ENCODE measurements around the gene GSKIP.
"Not testable (repeated sequence)": the region's sequence is repeated elsewhere in the genome, so short reads cannot be mapped to it uniquely, and the experiment has no call there.

The GSKIP gene, protein sequence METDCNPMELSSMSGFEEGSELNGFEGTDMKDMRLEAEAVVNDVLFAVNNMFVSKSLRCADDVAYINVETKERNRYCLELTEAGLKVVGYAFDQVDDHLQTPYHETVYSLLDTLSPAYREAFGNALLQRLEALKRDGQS

DNA sequence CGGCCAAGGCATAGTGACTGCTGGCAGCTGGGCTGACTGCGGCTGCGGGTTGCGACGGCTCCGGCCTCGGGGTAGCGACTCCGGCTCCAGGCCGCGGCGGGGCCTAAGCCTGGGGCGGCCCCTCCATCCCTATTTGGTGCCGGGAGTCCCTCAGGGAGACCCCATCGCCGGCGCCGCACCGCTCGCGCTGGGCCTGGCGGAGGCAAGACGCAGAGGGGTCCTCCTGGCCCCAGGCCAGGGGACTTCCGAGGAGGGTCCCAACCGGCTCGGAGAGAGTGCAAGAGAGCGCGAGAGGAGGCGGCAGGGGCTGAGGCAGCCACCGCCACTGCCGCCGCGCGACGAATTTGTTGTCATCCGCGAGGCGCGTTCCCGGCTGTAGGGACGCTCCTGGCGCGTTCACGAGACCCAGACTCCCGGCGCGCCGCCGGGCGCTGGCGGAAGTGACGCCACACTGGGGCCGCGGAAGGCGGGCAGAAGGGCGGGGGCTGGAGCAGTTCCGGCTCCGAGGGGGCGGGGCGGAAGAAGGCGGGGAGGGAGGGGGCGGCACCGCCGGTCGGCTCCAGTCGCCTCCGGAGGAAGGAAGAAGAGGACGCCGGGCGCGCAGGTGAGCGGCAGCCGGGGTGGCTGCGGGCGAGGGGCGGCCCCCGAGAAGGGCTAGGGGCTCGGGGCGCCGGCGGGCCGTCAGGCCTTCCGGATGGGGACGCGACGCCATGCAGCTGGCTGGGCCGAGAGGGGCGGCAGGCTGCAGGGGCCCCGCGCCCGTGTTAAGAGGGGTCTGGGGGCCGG, at the start of gene GSKIP, which contains the start of gene ATG2B:
GSKIP (plus strand) TSS at position 562 of the 786 bp plus-strand sequence. CDS start 18,722 bp downstream, outside the sequence.
ATG2B (minus strand) TSS at position 377 of the 786 bp plus-strand sequence; CDS start at position 12, 365 bp downstream.
- peak; percentile 97 for DNase-seq (ENCODE audit: low spot score)

DNA sequence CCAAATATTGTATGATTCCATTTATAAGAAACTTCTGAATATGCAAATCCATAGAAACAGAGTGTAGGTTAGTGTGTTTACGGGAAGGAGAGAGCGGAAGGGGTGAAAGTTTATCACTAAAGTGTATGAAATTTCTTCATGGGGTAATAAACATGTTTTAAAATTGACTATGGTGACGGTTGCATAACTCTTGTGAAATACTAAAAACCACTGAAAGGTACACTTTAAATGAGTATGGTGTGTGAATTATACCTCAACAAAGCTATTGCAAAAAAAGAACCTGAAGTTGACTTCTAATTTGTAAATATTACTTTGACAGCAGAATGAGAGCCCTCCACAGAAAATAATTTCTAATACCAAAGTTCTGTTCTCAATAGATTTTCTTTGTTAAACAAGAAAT, 47.2 kb upstream of the GSKIP start:
- no peak for DNase-seq (ENCODE audit: low spot score)

DNA sequence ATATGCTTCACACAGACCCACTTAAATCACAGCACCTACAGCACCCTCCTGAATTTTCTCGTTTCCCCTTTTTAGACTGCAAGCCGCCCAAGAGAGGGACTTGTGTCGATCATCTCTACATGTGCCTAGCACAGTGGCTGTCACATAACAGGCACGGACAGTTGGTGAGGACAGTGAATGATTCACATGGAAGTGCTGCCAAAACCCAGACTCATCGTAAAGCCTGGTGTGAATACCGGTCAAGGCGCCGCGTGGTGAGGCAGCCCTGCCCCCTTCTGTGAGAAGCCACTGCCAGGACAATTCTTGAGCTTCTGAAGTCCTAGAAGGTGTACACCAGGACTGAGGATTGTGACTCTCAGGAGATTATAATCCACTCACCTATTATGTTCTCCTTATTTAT, 44.5 kb upstream of the GSKIP start:
- no peak for DNase-seq (ENCODE audit: low spot score)

DNA sequence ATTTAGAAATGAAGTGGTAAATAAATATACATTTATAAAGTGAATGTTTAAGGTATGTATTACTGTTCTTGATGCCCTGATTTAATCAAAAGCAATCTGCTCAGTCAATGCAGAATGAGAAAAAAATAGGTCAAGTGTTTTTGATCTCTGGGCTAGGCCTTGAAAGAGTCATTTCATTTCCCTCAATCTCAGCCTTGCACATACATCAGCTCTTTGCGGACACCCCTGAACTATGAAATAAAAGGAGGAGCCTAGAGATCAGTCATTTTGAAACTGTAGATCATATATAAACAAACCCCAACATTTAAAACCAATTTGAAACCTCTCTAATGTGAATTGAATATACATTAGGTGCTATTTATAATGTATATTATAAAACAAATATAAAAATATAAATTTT, 42.7 kb upstream of the GSKIP start:
- no peak for DNase-seq (ENCODE audit: low spot score)

DNA sequence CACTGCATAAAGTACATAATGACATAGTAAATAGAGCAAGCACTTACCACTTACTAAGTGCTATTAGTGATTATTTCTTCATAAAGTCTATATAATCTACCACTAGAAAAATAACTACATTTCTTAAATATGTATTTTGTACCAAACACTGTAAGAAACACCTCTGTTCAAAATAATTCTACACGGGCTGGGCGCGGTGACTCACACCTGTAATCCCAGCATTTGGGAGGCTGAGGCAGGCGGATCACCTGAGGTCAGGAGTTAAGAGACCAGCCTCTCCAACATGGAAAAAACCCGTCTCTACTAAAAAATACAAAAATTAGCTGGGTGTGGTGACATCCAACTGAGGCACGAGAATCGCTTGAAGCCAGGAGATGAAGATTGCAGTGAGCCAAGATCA, 39.1 kb upstream of the GSKIP start:
- DNase-seq (ENCODE audit: low spot score), result no peak

DNA sequence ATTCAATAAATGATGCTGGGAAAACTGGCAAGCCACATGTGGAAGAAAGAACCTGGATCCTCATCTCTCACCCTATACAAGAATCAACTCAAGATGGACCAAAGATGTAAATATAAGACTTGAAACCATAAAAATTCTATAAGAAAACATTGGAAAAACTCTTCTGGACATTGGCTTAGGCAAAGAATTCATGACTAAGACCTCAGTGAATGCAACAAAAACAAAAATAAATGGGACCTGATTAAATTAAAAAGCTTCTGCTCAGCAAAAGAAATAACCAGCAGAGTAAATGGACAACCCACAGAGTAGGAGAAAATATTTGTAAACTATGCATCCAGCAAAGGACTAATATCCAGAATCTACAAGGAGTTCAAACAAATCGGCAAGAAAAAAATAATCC, 24.8 kb upstream of the GSKIP start:
- DNase-seq (ENCODE audit: low spot score), result no peak

DNA sequence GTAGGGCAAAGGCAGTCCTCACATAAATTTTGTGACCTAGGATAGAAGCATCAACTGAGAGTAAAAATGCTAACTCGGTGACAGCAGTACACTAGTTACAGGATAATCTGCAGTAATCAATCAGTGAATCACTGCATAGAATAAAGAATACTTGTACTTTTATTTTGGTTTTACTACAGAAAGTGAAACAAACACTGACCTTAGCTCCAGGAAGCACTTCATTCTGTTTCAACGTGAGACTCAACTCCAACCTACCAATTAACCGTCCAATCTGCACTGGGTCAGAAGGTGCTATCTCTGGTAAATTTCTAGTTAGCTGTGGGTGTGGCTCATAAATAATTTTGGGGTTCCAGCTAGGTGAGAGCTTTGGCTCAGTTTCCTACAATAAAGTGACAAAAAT, 22.0 kb upstream of the GSKIP start:
- no peak for DNase-seq (ENCODE audit: low spot score)

DNA sequence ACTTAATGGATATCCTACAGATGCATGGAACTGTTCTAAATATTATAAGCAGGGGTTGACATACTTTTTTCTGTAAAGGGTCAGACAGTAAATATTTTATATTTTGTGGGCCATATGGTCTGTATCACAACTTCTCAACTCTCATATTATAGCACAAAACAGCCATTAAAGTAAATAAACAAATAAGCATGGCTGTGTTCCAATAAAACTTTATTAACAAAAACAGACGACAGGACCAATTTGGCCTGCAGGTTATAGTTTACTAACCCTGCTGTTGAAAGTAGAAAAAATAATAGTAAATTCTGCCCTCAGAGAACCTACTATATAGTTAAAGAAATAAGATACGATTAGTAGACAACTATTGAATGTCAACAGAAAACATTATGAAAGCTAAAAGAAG, 17.7 kb upstream of the GSKIP start:
- DNase-seq (ENCODE audit: low spot score), result no peak

DNA sequence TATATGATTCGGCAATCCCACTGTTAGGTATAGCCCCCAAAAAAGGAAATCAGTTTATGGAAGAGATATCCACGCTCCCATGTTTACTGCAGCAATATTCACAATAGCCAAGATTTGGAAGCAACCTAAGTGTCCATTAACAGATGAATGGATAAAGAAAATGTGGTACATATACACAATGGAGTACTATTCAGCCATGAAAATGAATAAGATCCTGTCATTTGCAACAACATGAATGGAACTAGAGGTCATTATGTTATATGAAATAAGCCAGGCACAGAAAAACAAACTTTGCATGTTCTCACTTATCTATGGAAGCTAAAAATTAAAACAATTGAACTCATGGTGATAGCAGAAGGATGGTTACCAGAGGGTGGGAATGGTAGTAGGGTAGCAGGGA, 15.4 kb upstream of the GSKIP start:
- DNase-seq (ENCODE audit: low spot score), result not testable (repeated sequence)

DNA sequence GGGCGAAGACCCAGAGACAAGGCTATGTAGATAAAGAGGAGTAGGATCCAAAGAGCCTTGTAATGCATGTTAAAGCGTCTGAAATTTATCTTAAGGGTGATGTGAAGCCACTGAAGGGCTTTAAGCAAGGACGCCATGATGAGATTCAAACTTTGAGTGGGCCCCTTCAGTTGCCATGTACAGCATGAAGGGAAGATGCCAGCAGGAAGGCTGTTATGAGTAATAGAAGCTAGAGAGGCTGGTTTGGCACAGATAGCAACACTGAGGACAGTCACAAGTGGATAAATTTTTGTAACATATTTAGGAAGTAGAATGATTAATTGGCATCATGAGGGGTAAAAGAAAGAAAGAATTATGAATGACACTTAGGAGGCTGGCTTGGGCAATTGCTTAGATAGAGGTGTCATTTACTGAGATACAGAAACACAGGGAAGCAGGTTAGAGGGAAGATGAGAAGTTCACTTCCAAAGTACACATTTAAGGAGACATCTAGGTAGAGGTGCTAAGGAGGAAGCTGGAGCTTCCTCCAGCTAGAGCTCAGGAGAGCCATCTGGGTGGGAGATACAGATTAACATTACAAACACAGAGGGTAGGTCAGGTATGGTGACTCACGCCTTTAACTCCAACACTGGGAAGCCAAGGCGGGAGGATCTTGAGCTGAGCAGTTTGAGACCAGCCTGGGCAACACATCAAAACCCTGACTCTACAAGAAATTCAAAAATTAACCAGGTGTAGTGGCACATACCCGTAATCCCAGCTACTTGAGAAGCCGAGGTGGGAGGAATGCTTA, 13.8 kb upstream of the GSKIP start:
- no peak for DNase-seq (ENCODE audit: low spot score)

DNA sequence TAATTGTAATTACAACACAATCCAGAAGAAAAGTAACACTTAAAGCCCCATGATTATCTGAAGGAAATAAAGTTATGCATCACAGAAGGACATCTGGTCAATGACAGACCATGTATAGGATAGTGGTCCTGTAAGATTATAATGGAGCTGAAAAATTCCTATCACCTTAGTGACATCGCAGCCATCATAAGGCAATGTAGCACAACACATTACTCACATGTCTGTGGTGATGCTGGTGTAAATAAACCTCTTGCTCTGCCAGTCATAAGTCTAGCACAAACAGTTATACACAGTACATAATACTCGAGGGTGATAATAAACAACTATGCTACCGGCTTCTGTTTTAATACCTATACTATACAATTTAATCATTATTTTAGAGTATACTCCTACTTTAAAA, 11.3 kb upstream of the GSKIP start:
- DNase-seq (ENCODE audit: low spot score), result no peak

DNA sequence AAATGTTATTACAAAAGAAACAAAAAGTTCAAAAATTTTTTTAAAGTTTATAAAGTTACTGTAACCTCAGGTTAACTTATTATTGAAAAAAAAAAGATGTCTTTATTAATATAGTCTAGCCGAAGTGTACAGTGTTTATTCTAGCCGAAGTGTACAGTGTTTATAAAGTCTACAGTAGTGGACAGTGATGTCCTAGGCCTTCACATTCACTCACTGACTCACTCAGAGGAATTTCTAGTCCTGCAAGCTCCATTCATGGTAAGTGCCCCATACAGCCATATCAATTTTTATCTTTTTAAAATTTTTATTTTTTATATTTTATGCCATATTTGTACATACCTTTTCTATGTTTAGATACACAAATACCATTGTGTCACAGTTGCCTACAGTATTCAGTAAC, 10.6 kb upstream of the GSKIP start:
- no peak for DNase-seq (ENCODE audit: low spot score)

DNA sequence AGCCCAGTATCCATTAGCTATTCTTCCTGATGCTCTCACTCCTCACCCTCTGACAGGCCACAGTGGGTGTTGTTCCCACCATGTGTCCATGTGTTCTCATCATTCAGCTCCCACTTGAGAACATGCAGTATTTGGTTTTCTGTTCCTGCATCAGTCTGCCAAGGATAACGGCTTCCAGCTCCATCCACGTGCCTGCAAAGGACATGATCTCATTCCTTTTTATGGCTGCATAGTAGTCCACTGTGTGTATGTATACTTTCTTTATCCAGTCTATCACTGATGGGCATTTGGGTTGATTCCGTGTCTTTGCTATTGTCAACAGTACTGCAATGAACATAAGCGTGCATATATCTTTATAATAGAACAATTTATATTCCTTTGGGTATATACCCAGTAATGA, 9.1 kb upstream of the GSKIP start:
- no peak for DNase-seq (ENCODE audit: low spot score)

DNA sequence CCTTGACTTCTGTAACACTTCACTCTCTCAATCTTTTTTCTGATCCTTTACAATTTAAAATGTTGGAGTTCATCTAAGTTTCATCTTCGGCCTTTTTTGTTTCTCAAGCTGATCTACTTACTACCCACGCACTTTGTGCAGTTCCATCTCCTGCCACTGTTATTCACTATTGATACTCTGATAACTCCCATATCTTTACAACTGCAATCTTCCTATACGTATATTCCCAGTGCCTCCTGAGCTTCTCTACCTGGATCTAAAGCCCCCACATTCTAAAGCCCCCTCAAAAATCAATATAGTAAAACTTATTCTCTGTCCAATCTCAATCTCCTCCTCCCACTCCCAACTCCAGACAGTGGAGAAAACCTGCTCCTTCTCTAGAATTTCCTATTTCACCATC, 6.1 kb upstream of the GSKIP start:
- no peak for DNase-seq (ENCODE audit: low spot score)

DNA sequence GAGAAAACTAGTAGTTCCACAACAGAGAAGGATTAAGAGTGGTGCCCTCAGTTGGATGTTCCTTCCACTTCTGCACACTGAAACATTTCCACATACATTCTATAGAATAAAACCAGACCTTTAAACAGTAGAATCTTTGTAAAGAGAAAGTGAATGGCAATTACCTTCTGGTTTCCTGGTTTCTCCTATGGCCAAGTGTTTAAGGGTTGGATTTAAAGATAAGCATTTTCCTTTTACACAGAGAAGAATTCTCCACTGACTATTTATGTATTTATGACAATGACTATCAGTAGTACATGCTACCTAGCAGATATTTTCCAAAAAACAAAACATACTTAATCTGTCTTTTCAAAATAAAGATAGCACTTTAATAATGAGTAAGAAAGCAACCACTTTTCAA, 3.4 kb upstream of the GSKIP start:
- DNase-seq (ENCODE audit: low spot score), result no peak

DNA sequence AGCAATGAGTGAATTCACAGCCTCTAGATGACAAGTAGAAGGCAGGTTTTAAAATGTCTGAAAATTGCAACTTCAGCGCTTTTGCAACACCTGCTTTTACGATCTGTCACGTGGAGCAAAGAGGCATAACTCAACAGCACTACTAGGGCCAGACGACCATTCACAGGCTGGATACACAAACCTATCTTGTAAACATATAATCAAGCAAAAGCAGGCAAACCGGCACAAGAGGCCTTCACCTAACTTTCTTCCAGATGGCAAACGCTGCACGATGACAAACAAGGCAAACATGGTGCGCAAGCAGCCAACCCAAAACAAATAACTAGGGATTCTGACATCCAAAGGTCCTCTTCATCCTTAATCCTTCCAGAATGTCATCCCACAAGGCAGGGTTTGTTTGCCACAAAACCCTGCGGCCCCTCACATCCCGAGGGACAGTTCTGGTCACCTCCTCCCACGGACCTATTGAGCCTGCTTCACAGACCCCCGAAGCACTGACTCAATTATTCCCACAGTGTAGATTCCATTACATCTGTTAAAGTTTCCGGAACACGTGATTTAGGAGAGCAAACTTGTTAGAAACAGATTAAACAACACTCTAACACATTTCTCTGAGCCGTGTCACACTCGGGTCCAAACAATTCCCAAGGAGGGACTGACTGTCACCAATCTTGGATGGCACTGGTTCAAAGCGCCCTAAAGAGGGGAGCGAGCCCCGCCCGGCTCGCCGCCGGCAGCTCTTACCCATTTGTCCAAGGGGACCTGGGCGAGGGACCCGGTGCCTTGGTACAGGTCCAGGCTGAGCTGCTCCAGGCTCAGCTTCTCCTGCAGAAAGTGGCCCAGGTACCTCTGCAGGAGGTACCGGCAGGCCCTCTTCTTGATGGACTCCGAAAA, 1.0 kb upstream of the GSKIP start:
- peak; percentile 31 for DNase-seq (ENCODE audit: low spot score)

DNA sequence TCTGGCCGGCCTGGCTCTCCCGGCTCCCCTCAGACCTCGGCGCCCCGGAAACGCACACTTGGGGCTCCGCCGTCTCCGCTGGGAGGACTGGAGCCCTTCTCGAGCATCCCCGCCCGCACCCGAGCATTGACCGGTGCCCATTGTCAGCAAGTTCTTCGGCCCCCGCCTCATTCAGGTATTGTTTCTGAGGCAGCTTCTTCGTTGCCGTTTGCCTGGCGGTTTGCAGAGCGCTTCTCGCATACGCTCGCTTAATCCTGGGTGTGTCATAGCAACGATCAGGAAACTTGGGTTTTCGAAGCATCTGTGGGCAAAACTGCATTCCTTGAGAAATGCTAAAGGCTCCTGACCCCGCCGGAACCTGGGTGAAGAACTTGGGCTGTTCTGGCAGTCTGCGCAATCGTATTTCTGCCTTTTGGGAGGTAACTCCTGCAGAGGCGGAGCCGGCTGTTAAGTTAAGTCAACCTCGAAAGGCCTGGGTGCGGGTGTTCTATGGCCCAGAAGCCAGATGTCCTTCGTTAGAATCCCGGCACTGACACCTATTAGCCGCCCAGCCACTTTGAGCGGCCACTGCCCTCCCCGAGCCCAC, 518 bp downstream of the GSKIP start:
- peak; percentile 47 for DNase-seq (ENCODE audit: low spot score)

DNA sequence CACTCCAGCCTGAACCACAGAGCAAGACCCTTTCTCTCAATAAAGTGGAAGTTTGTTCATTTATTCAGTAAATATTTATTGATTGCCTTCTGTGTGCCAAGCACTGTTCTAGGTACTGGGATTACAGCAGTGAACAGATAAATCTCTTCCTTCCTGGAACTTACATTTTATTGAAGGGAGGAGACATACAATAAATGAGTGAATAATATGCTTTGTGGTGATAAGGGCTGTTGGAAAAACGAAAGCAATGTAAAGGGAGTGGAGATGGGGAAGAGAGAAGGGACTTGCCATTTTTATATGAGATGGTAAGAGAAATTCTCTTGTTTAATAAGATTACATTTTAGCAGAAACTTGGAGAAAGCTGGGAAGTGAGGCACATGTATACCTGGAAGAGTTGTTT, 1.6 kb downstream of the GSKIP start:
- DNase-seq (ENCODE audit: low spot score), result no peak

DNA sequence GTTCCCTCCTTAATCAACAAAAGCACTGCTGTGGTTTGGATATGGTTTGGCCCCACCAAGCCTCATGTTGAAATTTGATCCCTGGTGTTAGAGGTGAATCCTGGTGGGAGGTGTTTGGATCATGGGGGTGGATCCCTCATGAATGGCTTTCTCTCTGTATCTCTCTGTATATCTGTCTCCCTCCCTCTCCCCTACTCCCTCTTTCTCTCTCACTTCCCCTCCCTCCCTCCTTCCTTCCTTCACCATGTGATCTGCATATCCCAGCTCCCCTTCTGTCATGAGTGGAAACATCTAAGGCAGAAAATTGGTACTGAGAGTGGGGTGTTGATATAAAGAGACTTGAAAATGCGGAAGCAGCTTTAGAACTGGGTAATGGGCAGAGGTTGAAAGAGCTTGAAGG, 5.2 kb downstream of the GSKIP start:
- DNase-seq (ENCODE audit: low spot score), result no peak

DNA sequence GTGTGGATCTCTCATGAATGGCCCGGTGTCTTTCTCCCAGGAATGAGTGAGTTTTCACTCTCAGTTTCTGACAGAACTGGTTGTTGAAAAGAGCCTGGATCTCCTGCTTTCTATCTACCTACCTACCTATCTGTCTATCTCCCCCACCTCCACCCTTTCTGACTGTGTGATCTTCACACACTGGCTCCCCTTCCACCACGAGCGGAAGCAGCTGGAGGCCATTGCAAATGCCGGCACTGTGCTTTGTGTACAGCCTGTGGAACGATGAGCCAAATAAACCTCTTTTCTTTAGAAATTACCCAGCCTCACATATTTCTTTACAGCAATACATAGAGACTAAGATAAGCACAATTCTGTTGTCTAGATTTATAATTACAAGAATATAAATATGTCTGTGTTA, 7.2 kb downstream of the GSKIP start:
- DNase-seq (ENCODE audit: low spot score), result no peak

DNA sequence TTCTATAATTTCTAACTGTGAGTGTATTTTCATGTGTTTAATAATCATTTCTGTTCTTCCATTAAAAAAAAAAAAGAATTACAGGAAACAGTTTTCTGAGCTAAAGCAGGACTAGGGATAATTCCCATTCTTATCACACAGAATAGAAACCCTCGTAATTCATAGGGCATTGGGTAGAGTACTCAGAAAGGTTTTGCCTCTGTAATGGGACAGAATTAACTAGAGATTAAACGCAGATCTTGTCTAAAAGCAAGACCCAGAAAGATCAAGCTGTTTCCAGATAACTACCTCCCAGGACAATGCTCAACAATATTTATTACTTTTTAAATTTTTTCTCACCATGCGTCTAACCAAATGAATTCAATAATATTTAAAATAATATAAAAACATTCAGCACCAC, 10.2 kb downstream of the GSKIP start:
- no peak for DNase-seq (ENCODE audit: low spot score)

DNA sequence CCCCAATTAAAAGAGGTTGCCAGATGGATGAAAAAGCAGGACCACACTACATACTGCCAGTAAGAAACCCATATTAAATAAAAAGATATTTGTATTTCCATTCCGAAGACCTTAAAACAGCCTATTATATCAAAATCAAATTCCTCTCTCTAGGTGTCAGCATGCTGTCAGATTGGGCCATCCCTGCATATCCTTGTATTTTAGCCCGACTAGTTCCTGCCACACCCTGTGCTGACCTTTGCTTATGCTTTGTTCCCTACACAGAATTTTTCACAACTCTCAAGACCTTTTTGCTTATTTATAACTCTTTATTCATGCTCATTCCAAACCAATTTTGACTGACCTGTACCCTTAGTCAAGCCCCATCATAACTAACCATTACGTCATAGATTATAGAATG, 12.8 kb downstream of the GSKIP start:
- DNase-seq (ENCODE audit: low spot score), result no peak

Data from AG08396 (cell line).